ENCODE data around the gene FRMPD4.

The FRMPD4 gene

DNA sequence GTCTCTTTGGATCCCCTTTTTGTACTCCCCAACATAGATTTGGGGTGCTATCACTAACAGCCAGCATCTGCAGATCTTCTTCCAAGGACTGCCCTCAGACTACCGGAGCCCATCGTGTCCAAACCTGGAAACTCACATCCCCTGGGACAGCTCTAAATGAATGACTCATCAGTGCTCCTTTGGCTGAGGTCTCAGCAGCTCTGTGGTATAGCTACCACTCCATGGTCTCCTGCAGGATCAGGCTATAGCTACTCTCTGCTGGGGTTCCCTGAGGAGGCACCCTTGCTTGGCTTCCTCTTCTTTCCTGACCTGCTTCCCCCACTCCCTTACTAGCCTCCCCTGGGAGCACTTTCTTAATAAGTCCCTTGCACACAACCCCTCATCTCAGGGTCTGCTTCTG is 555.5 kb downstream of the FRMPD4 start:
- H2AFZ ChIP-seq (ENCODE audit: low read length): no peak overlapping the region

DNA sequence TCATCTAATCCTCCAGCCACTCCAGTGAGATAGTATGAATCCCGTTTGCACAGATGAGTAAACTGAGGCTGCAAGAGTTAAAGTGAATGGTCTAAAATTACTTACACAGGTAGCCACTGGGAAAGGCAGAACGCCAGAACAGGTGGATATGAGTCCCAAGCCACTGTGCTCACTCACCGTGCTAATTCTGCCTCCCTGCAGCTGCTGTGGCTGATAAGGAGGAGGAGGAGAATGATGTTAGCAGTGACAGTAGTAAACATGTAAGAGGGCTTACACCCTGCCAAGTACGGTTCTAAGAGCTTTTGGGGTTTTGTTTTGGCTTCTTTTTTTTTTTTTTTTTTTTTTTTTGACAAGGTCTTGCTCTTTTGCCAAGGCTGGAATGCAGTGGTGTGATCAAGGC is 562.5 kb downstream of the FRMPD4 start:
- Histone ChIP-seq H3K9ac (ENCODE audit: low read depth, low read length, poor library complexity, severe bottlenecking) (no peak overlapping the region), H3K79me2 (ENCODE audit: insufficient read depth, low read length) (no peaks in the 10 kb centered on the region), H3K4me3 (ENCODE audit: low read length, poor library complexity, severe bottlenecking) (no peak overlapping the region), H3K36me3 (ENCODE audit: insufficient read depth, low read length) (no peaks in the 10 kb centered on the region), H3F3A (ENCODE audit: low read depth) (no peaks in the 10 kb centered on the region), H3K9me3 (ENCODE audit: insufficient read depth, low read depth, low read length) (no peaks in the 10 kb centered on the region), H3K27me3 (ENCODE audit: insufficient read depth, low read length, poor library complexity, severe bottlenecking) (no peaks in the 10 kb centered on the region), H3K9me2 (replicated peaks; ENCODE audit: low read depth, low read length) (no peaks in the 10 kb centered on the region), H3K4me2 (ENCODE audit: low read depth, low read length, poor library complexity, severe bottlenecking) (no peak overlapping the region), H4K20me1 (ENCODE audit: insufficient read depth, low read length, poor library complexity, severe bottlenecking) (no peaks in the 10 kb centered on the region), H3K4me1 (ENCODE audit: insufficient read depth, low read length, poor library complexity, severe bottlenecking) (no peaks in the 10 kb centered on the region), H2AFZ (ENCODE audit: low read length) (no peak overlapping the region)
- no peak for TF ChIP-seq EZH2phosphoT487 (IDR thresholded peaks at IDR 0.05; ENCODE audit: borderline replicate concordance)
- TF ChIP-seq, protein P1, sequence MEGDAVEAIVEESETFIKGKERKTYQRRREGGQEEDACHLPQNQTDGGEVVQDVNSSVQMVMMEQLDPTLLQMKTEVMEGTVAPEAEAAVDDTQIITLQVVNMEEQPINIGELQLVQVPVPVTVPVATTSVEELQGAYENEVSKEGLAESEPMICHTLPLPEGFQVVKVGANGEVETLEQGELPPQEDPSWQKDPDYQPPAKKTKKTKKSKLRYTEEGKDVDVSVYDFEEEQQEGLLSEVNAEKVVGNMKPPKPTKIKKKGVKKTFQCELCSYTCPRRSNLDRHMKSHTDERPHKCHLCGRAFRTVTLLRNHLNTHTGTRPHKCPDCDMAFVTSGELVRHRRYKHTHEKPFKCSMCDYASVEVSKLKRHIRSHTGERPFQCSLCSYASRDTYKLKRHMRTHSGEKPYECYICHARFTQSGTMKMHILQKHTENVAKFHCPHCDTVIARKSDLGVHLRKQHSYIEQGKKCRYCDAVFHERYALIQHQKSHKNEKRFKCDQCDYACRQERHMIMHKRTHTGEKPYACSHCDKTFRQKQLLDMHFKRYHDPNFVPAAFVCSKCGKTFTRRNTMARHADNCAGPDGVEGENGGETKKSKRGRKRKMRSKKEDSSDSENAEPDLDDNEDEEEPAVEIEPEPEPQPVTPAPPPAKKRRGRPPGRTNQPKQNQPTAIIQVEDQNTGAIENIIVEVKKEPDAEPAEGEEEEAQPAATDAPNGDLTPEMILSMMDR (conservative IDR thresholded peaks at IDR 0.05; ENCODE audit: low read length): no peak

More for the DNA sequence above, 555.5 kb downstream of the FRMPD4 start:
- H3K4me2 ChIP-seq (ENCODE audit: low read depth, low read length, poor library complexity, severe bottlenecking): no peak overlapping the region
- H3K9me3 ChIP-seq (ENCODE audit: insufficient read depth, low read depth, low read length): no peaks in the 10 kb centered on the region
- TF ChIP-seq, protein P1 (conservative IDR thresholded peaks at IDR 0.05; ENCODE audit: low read length): no peak
- TF ChIP-seq EZH2phosphoT487 (IDR thresholded peaks at IDR 0.05; ENCODE audit: borderline replicate concordance): no peak
- no peak overlapping the region for H3K9ac ChIP-seq (ENCODE audit: low read depth, low read length, poor library complexity, severe bottlenecking)
- H3K27me3 ChIP-seq (ENCODE audit: insufficient read depth, low read length, poor library complexity, severe bottlenecking): no peaks in the 10 kb centered on the region
- no peaks in the 10 kb centered on the region for H3K79me2 ChIP-seq (ENCODE audit: insufficient read depth, low read length)
- no peaks in the 10 kb centered on the region for H4K20me1 ChIP-seq (ENCODE audit: insufficient read depth, low read length, poor library complexity, severe bottlenecking)
- no peaks in the 10 kb centered on the region for H3K36me3 ChIP-seq (ENCODE audit: insufficient read depth, low read length)
- H3F3A ChIP-seq (ENCODE audit: low read depth): no peaks in the 10 kb centered on the region
- no peaks in the 10 kb centered on the region for H3K9me2 ChIP-seq (replicated peaks; ENCODE audit: low read depth, low read length)
- no peak overlapping the region for H3K4me3 ChIP-seq (ENCODE audit: low read length, poor library complexity, severe bottlenecking)
- H3K4me1 ChIP-seq (ENCODE audit: insufficient read depth, low read length, poor library complexity, severe bottlenecking): no peaks in the 10 kb centered on the region

DNA sequence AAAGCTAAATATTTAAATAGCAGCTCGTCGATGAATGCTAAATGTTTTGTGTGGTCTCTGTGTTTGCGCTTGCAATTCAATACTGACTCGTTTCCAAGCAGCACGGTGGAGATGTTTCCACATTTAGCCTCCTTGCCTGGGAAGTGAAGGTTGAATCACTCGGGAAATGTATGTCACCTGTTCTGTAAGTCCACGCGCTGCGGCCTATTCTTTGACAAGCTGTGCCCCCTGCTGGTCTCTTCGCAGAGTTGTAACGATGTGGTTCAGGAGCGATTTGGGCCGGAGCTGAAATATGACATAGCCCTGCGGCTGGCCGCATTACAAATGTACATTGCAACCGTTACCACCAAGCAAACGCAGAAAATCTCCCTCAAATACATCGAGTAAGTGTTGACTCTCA is 563.4 kb downstream of the FRMPD4 start:
- Histone ChIP-seq H3K4me2 (ENCODE audit: low read depth, low read length, poor library complexity, severe bottlenecking) (no peak overlapping the region), H3F3A (ENCODE audit: low read depth) (no peaks in the 10 kb centered on the region), H3K36me3 (ENCODE audit: insufficient read depth, low read length) (no peaks in the 10 kb centered on the region), H3K9me2 (replicated peaks; ENCODE audit: low read depth, low read length) (no peaks in the 10 kb centered on the region), H3K9me3 (ENCODE audit: insufficient read depth, low read depth, low read length) (no peaks in the 10 kb centered on the region), H3K79me2 (ENCODE audit: insufficient read depth, low read length) (no peaks in the 10 kb centered on the region), H2AFZ (ENCODE audit: low read length) (no peak overlapping the region), H3K9ac (ENCODE audit: low read depth, low read length, poor library complexity, severe bottlenecking) (no peak overlapping the region), H3K4me1 (ENCODE audit: insufficient read depth, low read length, poor library complexity, severe bottlenecking) (no peaks in the 10 kb centered on the region), H4K20me1 (ENCODE audit: insufficient read depth, low read length, poor library complexity, severe bottlenecking) (no peaks in the 10 kb centered on the region), H3K27me3 (ENCODE audit: insufficient read depth, low read length, poor library complexity, severe bottlenecking) (no peaks in the 10 kb centered on the region), H3K4me3 (ENCODE audit: low read length, poor library complexity, severe bottlenecking) (no peak overlapping the region)
- no peak for TF ChIP-seq EZH2phosphoT487 (IDR thresholded peaks at IDR 0.05; ENCODE audit: borderline replicate concordance)
- TF ChIP-seq, protein P1 (conservative IDR thresholded peaks at IDR 0.05; ENCODE audit: low read length): peak; percentile 48
